Measurements from ENCODE around the gene PEAK1. TPM values are rescaled to one million over a fixed set of nuclear protein-coding genes. Genes with fewer than 3 reads are reported as not detected.

PEAK1 gene
- total RNA-seq, 1 experiment from 2014 or later = 13.8 TPM

DNA sequence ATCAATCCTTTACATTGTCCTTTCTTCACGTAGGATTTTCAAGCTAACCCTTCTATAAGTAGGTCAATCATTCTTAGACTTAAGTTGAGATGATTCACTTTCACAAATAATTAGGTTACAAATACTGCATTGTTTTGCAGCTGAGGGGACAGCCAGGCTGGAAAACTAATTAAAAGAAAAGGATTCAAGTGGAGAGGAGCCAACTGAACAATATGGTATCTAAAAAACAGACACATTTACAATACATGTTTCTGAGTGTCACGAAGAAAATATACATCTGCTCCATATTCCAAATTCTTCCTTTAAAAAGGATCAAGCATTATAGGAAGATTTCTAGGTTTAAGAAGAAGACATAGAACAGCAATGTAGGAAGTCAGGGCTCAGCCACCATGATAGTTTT lies 70.2 kb downstream of the PEAK1 start:
- TF ChIP-seq EZH2phosphoT487 (IDR thresholded peaks at IDR 0.05; ENCODE audit: borderline replicate concordance, low read length) (no peak), CTCF (conservative IDR thresholded peaks at IDR 0.05; ENCODE audit: low read depth, low read length) (no peak), EZH2 (IDR thresholded peaks at IDR 0.05; ENCODE audit: low read length, unreplicated experiment) (no peak)
- H3K4me3 ChIP-seq (ENCODE audit: low read length) = no peak overlapping the region
- DNase-seq = no peak
- no peak overlapping the region for H2AFZ ChIP-seq (ENCODE audit: low read length)
- H3K79me2 ChIP-seq (ENCODE audit: low read length) = no peaks in the 10 kb centered on the region
- intact Hi-C loops (cut with micrococcal nuclease) = no loop called here
- BruUV-seq (replicated peaks) = no TSS peak
- CTCF ChIA-PET = no interaction called here
- H3K27ac ChIP-seq (ENCODE audit: low read length) = no peak overlapping the region
- H3K4me1 ChIP-seq (ENCODE audit: insufficient read depth, low read length) = peaks cover 30% of the 10 kb centered on the region
- no peaks in the 10 kb centered on the region for H3K9me2 ChIP-seq (replicated peaks; ENCODE audit: low read length)
- H3K9me3 ChIP-seq (ENCODE audit: low read length) = no peaks in the 10 kb centered on the region
- no peaks in the 10 kb centered on the region for H4K20me1 ChIP-seq (ENCODE audit: low read length)
- H3K36me3 ChIP-seq (ENCODE audit: low read depth, low read length) = no peaks in the 10 kb centered on the region
- no peak overlapping the region for H3K4me2 ChIP-seq (ENCODE audit: low read length)
- POLR2A ChIA-PET (ENCODE audit: unreplicated experiment) = no interaction called here
- no peaks in the 10 kb centered on the region for H3F3A ChIP-seq (ENCODE audit: low read length, unreplicated experiment)
- no peak for ATAC-seq
- H3K27me3 ChIP-seq (ENCODE audit: low read length) = no peaks in the 10 kb centered on the region
- no peak overlapping the region for H3K9ac ChIP-seq (ENCODE audit: low read length)

GRCh38 chr15:77348511-77348910 lies 71.4 kb downstream of the PEAK1 start:
- H3K4me2 ChIP-seq (ENCODE audit: low read length) = no peak overlapping the region
- H3K27me3 ChIP-seq (ENCODE audit: low read length) = no peaks in the 10 kb centered on the region
- H3K36me3 ChIP-seq (ENCODE audit: low read depth, low read length) = no peaks in the 10 kb centered on the region
- H3K9me3 ChIP-seq (ENCODE audit: low read length) = no peaks in the 10 kb centered on the region
- no peaks in the 10 kb centered on the region for H3K9me2 ChIP-seq (replicated peaks; ENCODE audit: low read length)
- no peak overlapping the region for H2AFZ ChIP-seq (ENCODE audit: low read length)
- no peaks in the 10 kb centered on the region for H3K79me2 ChIP-seq (ENCODE audit: low read length)
- H3F3A ChIP-seq (ENCODE audit: low read length, unreplicated experiment) = no peaks in the 10 kb centered on the region
- CTCF ChIA-PET = no interaction called here
- TF ChIP-seq EZH2 (IDR thresholded peaks at IDR 0.05; ENCODE audit: low read length, unreplicated experiment) (no peak), EZH2phosphoT487 (IDR thresholded peaks at IDR 0.05; ENCODE audit: borderline replicate concordance, low read length) (no peak), CTCF (conservative IDR thresholded peaks at IDR 0.05; ENCODE audit: low read depth, low read length) (no peak)
- POLR2A ChIA-PET (ENCODE audit: unreplicated experiment) = no interaction called here
- peaks cover 20% of the 10 kb centered on the region for H3K4me1 ChIP-seq (ENCODE audit: insufficient read depth, low read length)
- H3K9ac ChIP-seq (ENCODE audit: low read length) = no peak overlapping the region
- intact Hi-C loops (cut with micrococcal nuclease) = no loop called here
- DNase-seq = no peak
- H3K4me3 ChIP-seq (ENCODE audit: low read length) = no peak overlapping the region
- H3K27ac ChIP-seq (ENCODE audit: low read length) = no peak overlapping the region
- H4K20me1 ChIP-seq (ENCODE audit: low read length) = no peaks in the 10 kb centered on the region
- BruUV-seq (replicated peaks) = no TSS peak
- no peak for ATAC-seq

GRCh38 chr15:77347197-77347596 lies 72.7 kb downstream of the PEAK1 start:
- peaks cover 19% of the 10 kb centered on the region for H3K4me1 ChIP-seq (ENCODE audit: insufficient read depth, low read length)
- no peaks in the 10 kb centered on the region for H3K79me2 ChIP-seq (ENCODE audit: low read length)
- DNase-seq (peak; percentile 56), ATAC-seq (peak; percentile 56)
- H2AFZ ChIP-seq (ENCODE audit: low read length) = peak overlapping the region; percentile 46; the same call in 1 of the 2 replicates
- no peaks in the 10 kb centered on the region for H3K9me2 ChIP-seq (replicated peaks; ENCODE audit: low read length)
- no peaks in the 10 kb centered on the region for H3F3A ChIP-seq (ENCODE audit: low read length, unreplicated experiment)
- CTCF ChIA-PET = no interaction called here
- peak overlapping the region; percentile 69 for H3K4me2 ChIP-seq (ENCODE audit: low read length)
- BruUV-seq (replicated peaks) = no TSS peak
- intact Hi-C loops (cut with micrococcal nuclease) = no loop called here
- H3K9me3 ChIP-seq (ENCODE audit: low read length) = no peaks in the 10 kb centered on the region
- H3K9ac ChIP-seq (ENCODE audit: low read length) = no peak overlapping the region
- no peak for TF ChIP-seq EZH2phosphoT487 (IDR thresholded peaks at IDR 0.05; ENCODE audit: borderline replicate concordance, low read length)
- H4K20me1 ChIP-seq (ENCODE audit: low read length) = no peaks in the 10 kb centered on the region
- no peaks in the 10 kb centered on the region for H3K27me3 ChIP-seq (ENCODE audit: low read length)
- H3K36me3 ChIP-seq (ENCODE audit: low read depth, low read length) = no peaks in the 10 kb centered on the region
- H3K4me3 ChIP-seq (ENCODE audit: low read length) = peak overlapping the region; percentile 44; the same call in 1 of the 2 replicates
- peak overlapping the region; percentile 45 for H3K27ac ChIP-seq (ENCODE audit: low read length)
- POLR2A ChIA-PET (ENCODE audit: unreplicated experiment) = no interaction called here

Data from PC-3 (cell line).